Measurements from ENCODE around the gene CEMIP2. TPM values are rescaled to one million over a fixed set of nuclear protein-coding genes. Genes with fewer than 3 reads are reported as not detected.

CEMIP2 gene
- total RNA-seq, 1 donor from 2014 or later: 139 TPM

GRCh38 chr9:71764891-71765290, 3.4 kb downstream of the CEMIP2 start:
- Histone ChIP-seq H3K27ac (ENCODE audit: low read depth, low read length) (no peak overlapping the region), H3K36me3 (ENCODE audit: insufficient read depth, low read length) (no peaks in the 10 kb centered on the region), H3K4me3 (ENCODE audit: insufficient read depth, low read depth, low read length) (no peak overlapping the region), H4K20me1 (ENCODE audit: insufficient read depth, low read length) (peaks cover 48% of the 10 kb centered on the region), H3K9me3 (ENCODE audit: insufficient read depth, low read depth, low read length) (no peaks in the 10 kb centered on the region), H3K4me2 (ENCODE audit: low read length) (peak overlapping the region; percentile 66), H3K9ac (ENCODE audit: low read length) (no peak overlapping the region), H3K27me3 (ENCODE audit: insufficient read depth, low read length) (no peaks in the 10 kb centered on the region), H3K79me2 (ENCODE audit: insufficient read depth, low read length) (peaks cover 76% of the 10 kb centered on the region), H2AFZ (ENCODE audit: low read depth, low read length) (no peak overlapping the region), H3K4me1 (ENCODE audit: insufficient read depth, low read length) (peaks cover 64% of the 10 kb centered on the region)
- H3K4me3 Mint-ChIP-seq (ENCODE audit: unreplicated experiment): peak overlapping the region; percentile 52
- DNase-seq (ENCODE audit: low read depth) (no peak), FAIRE-seq (no peak)
- no peaks in the 10 kb centered on the region for H3K27me3 Mint-ChIP-seq (ENCODE audit: low read depth, unreplicated experiment)
- peak overlapping the region; percentile 88 for H3K27ac Mint-ChIP-seq (ENCODE audit: unreplicated experiment)
- TF ChIP-seq EZH2 (IDR thresholded peaks at IDR 0.05; ENCODE audit: insufficient read depth, low read length): no peak
- TF ChIP-seq CTCF (IDR thresholded peaks at IDR 0.05; ENCODE audit: insufficient read depth, low read depth, low read length): no peak
- H3K9me3 Mint-ChIP-seq (ENCODE audit: unreplicated experiment): no peaks in the 10 kb centered on the region
- H3K4me1 Mint-ChIP-seq (ENCODE audit: low read depth, unreplicated experiment): peaks cover 54% of the 10 kb centered on the region
- no peaks in the 10 kb centered on the region for H3K36me3 Mint-ChIP-seq (ENCODE audit: low read depth, unreplicated experiment)

GRCh38 chr9:71764463-71764862, 3.9 kb downstream of the CEMIP2 start:
- no peaks in the 10 kb centered on the region for H3K27me3 Mint-ChIP-seq (ENCODE audit: low read depth, unreplicated experiment)
- TF ChIP-seq EZH2 (IDR thresholded peaks at IDR 0.05; ENCODE audit: insufficient read depth, low read length) (no peak), CTCF (IDR thresholded peaks at IDR 0.05; ENCODE audit: insufficient read depth, low read depth, low read length) (no peak)
- FAIRE-seq (no peak), DNase-seq (ENCODE audit: low read depth) (no peak)
- no peaks in the 10 kb centered on the region for H3K27me3 ChIP-seq (ENCODE audit: insufficient read depth, low read length)
- H3K27ac ChIP-seq (ENCODE audit: low read depth, low read length): no peak overlapping the region
- H3K9me3 Mint-ChIP-seq (ENCODE audit: unreplicated experiment): no peaks in the 10 kb centered on the region
- peak overlapping the region; percentile 52 for H3K4me3 Mint-ChIP-seq (ENCODE audit: unreplicated experiment)
- no peak overlapping the region for H2AFZ ChIP-seq (ENCODE audit: low read depth, low read length)
- peaks cover 49% of the 10 kb centered on the region for H4K20me1 ChIP-seq (ENCODE audit: insufficient read depth, low read length)
- peak overlapping the region; percentile 25 for H3K9ac ChIP-seq (ENCODE audit: low read length)
- H3K4me2 ChIP-seq (ENCODE audit: low read length): peak overlapping the region; percentile 66
- H3K4me3 ChIP-seq (ENCODE audit: insufficient read depth, low read depth, low read length): no peak overlapping the region
- no peaks in the 10 kb centered on the region for H3K36me3 ChIP-seq (ENCODE audit: insufficient read depth, low read length)
- peaks cover 60% of the 10 kb centered on the region for H3K4me1 ChIP-seq (ENCODE audit: insufficient read depth, low read length)
- H3K36me3 Mint-ChIP-seq (ENCODE audit: low read depth, unreplicated experiment): no peaks in the 10 kb centered on the region
- peaks cover 79% of the 10 kb centered on the region for H3K79me2 ChIP-seq (ENCODE audit: insufficient read depth, low read length)
- H3K27ac Mint-ChIP-seq (ENCODE audit: unreplicated experiment): peak overlapping the region; percentile 88
- H3K4me1 Mint-ChIP-seq (ENCODE audit: low read depth, unreplicated experiment): peaks cover 56% of the 10 kb centered on the region
- no peaks in the 10 kb centered on the region for H3K9me3 ChIP-seq (ENCODE audit: insufficient read depth, low read depth, low read length)

GRCh38 chr9:71763832-71764231, 4.5 kb downstream of the CEMIP2 start:
- Mint-ChIP-seq H3K27ac (ENCODE audit: unreplicated experiment) (peak overlapping the region; percentile 88), H3K9me3 (ENCODE audit: unreplicated experiment) (no peaks in the 10 kb centered on the region), H3K27me3 (ENCODE audit: low read depth, unreplicated experiment) (no peaks in the 10 kb centered on the region), H3K36me3 (ENCODE audit: low read depth, unreplicated experiment) (no peaks in the 10 kb centered on the region), H3K4me3 (ENCODE audit: unreplicated experiment) (peak overlapping the region; percentile 58), H3K4me1 (ENCODE audit: low read depth, unreplicated experiment) (peaks cover 59% of the 10 kb centered on the region)
- Histone ChIP-seq H3K9me3 (ENCODE audit: insufficient read depth, low read depth, low read length) (no peaks in the 10 kb centered on the region), H4K20me1 (ENCODE audit: insufficient read depth, low read length) (peaks cover 56% of the 10 kb centered on the region), H3K79me2 (ENCODE audit: insufficient read depth, low read length) (peaks cover 85% of the 10 kb centered on the region), H3K27me3 (ENCODE audit: insufficient read depth, low read length) (no peaks in the 10 kb centered on the region), H3K27ac (ENCODE audit: low read depth, low read length) (peak overlapping the region; percentile 73), H2AFZ (ENCODE audit: low read depth, low read length) (no peak overlapping the region), H3K4me2 (ENCODE audit: low read length) (peak overlapping the region; percentile 66), H3K4me3 (ENCODE audit: insufficient read depth, low read depth, low read length) (no peak overlapping the region), H3K9ac (ENCODE audit: low read length) (peak overlapping the region; percentile 25), H3K4me1 (ENCODE audit: insufficient read depth, low read length) (peaks cover 54% of the 10 kb centered on the region), H3K36me3 (ENCODE audit: insufficient read depth, low read length) (no peaks in the 10 kb centered on the region)
- DNase-seq (ENCODE audit: low read depth) (peak; percentile 36), FAIRE-seq (no peak)
- no peak for TF ChIP-seq CTCF (IDR thresholded peaks at IDR 0.05; ENCODE audit: insufficient read depth, low read depth, low read length)
- no peak for TF ChIP-seq EZH2 (IDR thresholded peaks at IDR 0.05; ENCODE audit: insufficient read depth, low read length)

Data from astrocyte (in vitro differentiated cells and primary cell).